ENCODE results near the gene CRK. TPM values are rescaled to one million over a fixed set of nuclear protein-coding genes. Genes with fewer than 3 reads are reported as not detected.

Gene CRK
- total RNA-seq, 2 donors from 2014 or later = 12.5 to 17.7 TPM

DNA sequence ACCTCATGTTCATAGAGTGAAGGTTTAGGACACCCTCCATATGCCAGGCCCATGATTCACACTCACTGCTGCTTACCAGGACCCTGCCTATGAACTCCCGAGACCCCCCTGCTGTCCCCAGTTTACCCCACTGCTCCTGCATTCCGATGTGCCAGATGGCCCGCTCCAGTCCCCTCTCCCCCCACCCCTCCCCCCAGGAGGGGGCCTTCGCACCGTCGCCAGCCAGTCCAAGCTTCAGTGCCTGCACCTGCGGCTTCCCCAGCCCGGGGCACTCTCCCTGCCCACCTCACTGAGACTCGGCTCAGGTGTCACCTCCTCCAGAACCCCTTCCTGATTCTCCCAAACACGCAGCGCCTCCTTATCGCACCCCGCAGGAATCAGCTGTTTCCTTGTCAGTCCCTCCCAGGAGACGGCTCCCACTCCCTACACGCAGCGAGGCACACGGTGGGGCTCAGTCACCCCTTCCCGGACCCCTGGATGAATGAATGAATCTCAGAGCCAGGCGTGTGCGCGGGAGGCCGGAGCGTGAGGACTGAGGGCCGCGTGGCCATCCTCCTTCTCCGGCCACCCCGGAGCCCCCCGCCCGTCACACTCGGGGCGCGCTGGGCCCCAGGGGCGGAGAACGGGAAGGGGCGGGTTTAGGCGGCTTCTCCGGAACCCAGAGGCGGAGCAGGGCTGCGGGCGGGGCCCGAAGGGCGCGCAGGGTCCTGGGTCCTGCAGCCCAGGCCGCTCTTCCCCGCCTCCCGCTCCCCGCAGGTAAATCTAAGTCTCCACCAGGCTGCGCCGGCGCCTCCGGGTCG, 34.8 kb upstream of the CRK start:
- H3K27ac Mint-ChIP-seq = peak overlapping the region; percentile 35 to 39
- no peaks in the 10 kb centered on the region for H3K9me3 Mint-ChIP-seq

GRCh38 chr17:1488826-1489270, 32.8 kb upstream of the CRK start:
- no peak for DNase-seq (ENCODE audit: low spot score in 2 of 2)
- no peaks in the 10 kb centered on the region for H3K9me3 Mint-ChIP-seq
- ATAC-seq = no peak
- no peak overlapping the region for H3K27ac Mint-ChIP-seq
- no peaks in the 10 kb centered on the region for H3K36me3 Mint-ChIP-seq

More for the DNA sequence above, 34.8 kb upstream of the CRK start:
- DNase-seq (ENCODE audit: low spot score in 2 of 2) = peak in 1 of 2 donors; percentile 73
- ATAC-seq = peak; percentile 68 to 78
- no peaks in the 10 kb centered on the region for H3K36me3 Mint-ChIP-seq

DNA sequence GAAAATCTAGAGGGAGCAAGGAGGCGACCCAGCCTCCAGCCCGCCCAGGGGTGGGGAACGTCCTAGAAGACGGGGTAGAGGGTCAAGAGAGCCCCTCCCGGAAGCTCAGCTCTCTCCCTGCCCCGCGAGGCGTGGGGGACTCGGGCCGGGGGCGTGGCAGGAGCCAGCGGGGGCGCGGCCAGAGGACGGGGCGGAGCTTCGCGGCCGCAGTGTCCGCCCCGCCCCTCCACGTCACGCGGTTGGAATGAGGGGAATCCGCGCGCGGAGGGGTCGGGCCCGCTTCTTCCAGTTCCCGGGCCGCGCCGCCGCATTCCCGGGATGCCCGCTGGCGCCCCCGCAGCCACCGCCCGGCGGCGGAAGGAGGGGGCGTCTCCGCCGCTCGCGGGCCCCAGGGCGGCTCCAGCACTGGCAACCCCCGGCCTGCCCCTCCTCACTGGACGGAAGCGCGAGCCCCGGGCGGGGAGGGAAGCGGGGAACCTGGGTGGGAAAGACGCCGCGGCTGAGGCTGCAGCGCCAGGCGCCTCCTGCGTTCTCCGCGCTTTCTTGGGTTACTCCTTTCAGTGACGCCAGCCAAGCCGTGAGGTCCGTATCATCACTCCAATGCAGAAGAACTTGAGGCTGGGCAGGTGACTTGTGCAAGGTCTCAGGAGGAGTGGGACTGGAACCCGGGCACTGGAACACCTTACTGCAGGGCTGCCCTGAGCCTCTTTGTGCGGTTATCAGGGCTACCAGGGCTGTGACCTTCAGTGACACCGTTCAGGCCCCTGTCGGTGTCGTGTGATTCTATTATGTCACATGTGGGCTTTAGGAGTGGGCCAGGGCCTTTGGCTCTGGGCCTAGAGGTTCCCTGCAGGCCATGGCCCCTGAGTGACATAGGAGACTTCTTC, 32.1 kb upstream of the CRK start:
- Mint-ChIP-seq H3K9me3 (no peaks in the 10 kb centered on the region), H3K36me3 (no peaks in the 10 kb centered on the region), H3K27ac (no peak overlapping the region)
- DNase-seq (ENCODE audit: low spot score in 2 of 2) = peak; percentile 65 to 72
- peak in 1 of 2 donors; percentile 39 for ATAC-seq

DNA sequence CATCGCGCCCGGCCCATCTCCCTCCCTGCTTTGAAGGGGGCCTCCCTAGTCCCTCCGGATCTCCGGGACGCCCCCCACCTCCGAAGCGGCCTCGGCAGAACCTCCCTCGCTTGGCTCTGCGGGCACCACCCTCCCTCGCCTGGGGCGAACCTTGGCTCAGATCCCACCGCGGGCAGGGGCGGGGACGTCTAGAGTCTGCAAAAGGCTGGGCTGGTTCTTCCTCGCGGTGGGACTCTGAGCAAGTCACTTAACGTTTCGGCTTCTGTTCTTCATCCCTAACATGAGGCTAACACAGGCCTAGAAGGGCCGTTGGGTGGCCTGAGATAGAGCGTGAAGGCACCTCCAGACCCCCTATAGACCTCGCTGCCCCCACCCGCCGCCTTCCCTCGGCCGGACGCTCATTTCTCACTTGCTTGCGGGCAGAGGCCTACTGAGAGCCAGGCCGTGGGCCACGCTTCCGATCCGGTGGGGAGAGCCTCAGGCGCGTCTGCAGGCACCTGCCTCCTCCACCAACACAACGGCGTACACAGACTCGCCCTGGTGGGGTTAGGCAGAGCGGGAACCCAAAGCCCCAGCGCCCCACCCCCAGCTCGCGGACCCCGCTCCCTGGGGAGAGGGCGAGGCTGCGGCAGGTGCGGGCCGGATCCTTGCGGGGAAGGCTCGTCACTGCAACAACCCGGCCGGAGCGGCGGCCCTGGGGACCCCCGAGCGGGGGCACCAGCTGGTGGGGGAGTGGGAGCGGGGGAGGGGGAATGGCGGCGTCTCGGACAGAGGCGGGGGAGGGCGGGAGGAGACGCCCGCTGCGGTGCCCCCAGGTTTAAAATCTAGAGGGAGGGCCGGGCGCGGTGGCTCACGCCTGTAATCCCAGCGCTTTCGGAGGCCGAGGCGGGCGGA, 31.0 kb upstream of the CRK start:
- ATAC-seq = peak; percentile 15 to 65

GRCh38 chr17:1485423-1486376, 29.7 kb upstream of the CRK start:
- no peak overlapping the region for H3K27ac Mint-ChIP-seq
- H3K9me3 Mint-ChIP-seq = no peaks in the 10 kb centered on the region
- DNase-seq (ENCODE audit: low spot score in 2 of 2) (peak; percentile 61 to 78), ATAC-seq (peak; percentile 57 to 62)
- H3K36me3 Mint-ChIP-seq = no peaks in the 10 kb centered on the region

More for the DNA sequence above, 31.0 kb upstream of the CRK start:
- Mint-ChIP-seq H3K27ac (peak overlapping the region in 1 of 2 donors; percentile 70), H3K36me3 (no peaks in the 10 kb centered on the region), H3K9me3 (no peaks in the 10 kb centered on the region)
- peak; percentile 58 to 87 for DNase-seq (ENCODE audit: low spot score in 2 of 2)

- no peaks in the 10 kb centered on the region for H3K36me3 Mint-ChIP-seq
- H3K9me3 Mint-ChIP-seq = no peaks in the 10 kb centered on the region
- DNase-seq (ENCODE audit: low spot score in 2 of 2) = peak in 1 of 2 donors; percentile 59
- ATAC-seq = peak; percentile 8 to 21
- H3K27ac Mint-ChIP-seq = no peak overlapping the region
These were observed 28.8 kb upstream of the CRK start for GRCh38 chr17:1484676-1485422.

- H3K27ac Mint-ChIP-seq = no peak overlapping the region
- H3K9me3 Mint-ChIP-seq = no peaks in the 10 kb centered on the region
- DNase-seq (ENCODE audit: low spot score in 2 of 2) (no peak), ATAC-seq (no peak)
- no peaks in the 10 kb centered on the region for H3K36me3 Mint-ChIP-seq
These were observed 28.1 kb upstream of the CRK start for GRCh38 chr17:1484060-1484535.

- ATAC-seq (no peak), DNase-seq (ENCODE audit: low spot score in 2 of 2) (no peak)
- Mint-ChIP-seq H3K27ac (no peak overlapping the region), H3K9me3 (no peaks in the 10 kb centered on the region), H3K36me3 (peaks cover 0 to 4% of the 10 kb centered on the region in 2 donors)
These were observed 26.6 kb upstream of the CRK start for GRCh38 chr17:1482680-1483079.

- peaks cover 0 to 4% of the 10 kb centered on the region in 2 donors for H3K36me3 Mint-ChIP-seq
- no peak overlapping the region for H3K27ac Mint-ChIP-seq
- no peak for ATAC-seq
- H3K9me3 Mint-ChIP-seq = no peaks in the 10 kb centered on the region
- no peak for DNase-seq (ENCODE audit: low spot score in 2 of 2)
These were observed 25.7 kb upstream of the CRK start for GRCh38 chr17:1481736-1482135.

GRCh38 chr17:1480747-1481465, 24.9 kb upstream of the CRK start:
- H3K27ac Mint-ChIP-seq = no peak overlapping the region
- H3K9me3 Mint-ChIP-seq = no peaks in the 10 kb centered on the region
- peaks cover 0 to 4% of the 10 kb centered on the region in 2 donors for H3K36me3 Mint-ChIP-seq
- DNase-seq (ENCODE audit: low spot score in 2 of 2) = no peak
- no peak for ATAC-seq

DNA sequence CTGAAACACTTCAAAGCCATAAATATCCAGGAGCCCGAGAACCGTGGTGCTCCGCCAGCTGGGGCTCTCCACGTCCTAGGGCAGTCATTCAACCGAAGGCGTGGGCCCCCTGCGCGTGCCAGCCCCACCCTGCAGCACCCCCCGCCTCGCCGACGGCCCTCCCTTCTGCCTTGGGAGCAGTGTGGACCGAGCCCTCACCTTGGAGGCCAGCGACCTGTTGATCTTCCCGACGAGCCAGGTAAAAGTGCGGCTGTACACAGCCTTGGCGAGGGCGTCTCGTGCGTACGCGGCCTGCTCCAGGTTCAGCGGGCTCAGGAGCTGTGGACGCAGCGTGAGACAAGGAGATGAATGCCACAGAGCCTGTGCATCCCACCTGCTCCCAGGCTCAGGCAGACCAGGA, 22.4 kb upstream of the CRK start:
- Mint-ChIP-seq H3K9me3 (no peaks in the 10 kb centered on the region), H3K36me3 (peaks cover 0 to 4% of the 10 kb centered on the region in 2 donors), H3K27ac (no peak overlapping the region)
- DNase-seq (ENCODE audit: low spot score in 2 of 2) (no peak), ATAC-seq (no peak)

DNA sequence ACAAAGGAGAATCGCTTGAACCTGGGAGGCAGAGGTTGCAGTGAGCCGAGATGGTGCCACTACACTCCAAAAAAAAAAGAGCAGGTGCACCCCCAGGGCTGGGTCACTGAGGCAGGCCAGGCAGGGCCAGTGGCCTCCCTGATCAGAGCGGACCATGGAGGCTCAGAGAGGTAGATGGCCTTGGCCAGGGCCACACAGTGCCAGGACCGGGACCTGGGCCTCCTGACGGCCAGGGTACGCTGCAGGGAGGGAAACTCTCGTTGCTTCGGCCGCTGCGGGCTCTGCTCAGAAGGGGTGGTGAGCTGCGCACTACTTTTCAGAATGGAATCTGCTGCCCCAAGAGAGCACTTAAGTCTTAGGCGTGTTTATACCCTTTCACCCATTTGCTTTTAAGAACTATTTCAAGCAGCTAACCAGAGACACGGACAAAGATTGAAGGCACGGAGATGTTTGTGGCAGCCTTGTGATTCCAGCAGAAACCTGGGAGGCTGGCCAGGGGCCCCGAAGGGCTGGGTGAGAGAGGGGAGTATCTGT, 19.4 kb upstream of the CRK start:
- no peak overlapping the region for H3K27ac Mint-ChIP-seq
- no peak for ATAC-seq
- H3K9me3 Mint-ChIP-seq = no peaks in the 10 kb centered on the region
- no peak for DNase-seq (ENCODE audit: low spot score in 2 of 2)
- peaks cover 0 to 4% of the 10 kb centered on the region in 2 donors for H3K36me3 Mint-ChIP-seq

DNA sequence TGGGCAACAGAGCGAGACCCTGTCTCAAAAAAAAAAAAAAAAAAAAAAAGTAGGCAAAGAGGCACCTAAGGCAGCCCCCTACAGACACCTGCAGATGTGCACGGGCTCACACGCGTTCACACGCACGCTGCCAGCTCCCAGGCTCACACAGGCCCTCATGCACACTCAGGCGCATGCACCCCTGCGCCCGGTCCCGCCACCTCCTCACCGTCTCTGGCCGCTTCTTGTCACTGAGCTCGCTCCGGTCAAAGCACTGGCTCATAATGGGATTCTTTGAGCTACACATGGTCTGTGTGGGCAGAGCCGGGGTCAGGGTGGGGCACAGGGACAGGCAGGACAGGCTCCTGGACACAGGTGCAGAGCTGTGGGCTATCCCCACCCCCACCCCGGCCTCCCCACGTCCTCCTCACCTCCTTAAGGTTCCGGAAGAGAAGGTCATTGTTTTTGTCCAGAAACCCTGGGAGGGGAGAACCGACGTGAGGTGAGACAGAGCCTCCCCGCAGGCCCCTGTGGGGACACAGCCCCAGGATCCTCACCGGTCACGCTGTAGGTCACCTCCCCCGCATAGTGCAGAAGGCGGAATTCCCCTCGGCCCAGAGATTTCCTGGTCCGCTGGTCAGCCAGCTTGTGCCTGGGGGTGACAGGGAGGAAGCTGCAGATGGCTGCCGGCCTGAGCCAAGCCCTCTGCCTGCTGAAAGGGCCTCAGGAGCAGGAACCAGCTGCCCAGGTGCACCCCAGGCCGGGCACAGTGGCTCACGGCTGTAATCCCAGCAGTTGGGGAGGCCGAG, 18.6 kb upstream of the CRK start:
- Mint-ChIP-seq H3K27ac (no peak overlapping the region), H3K36me3 (peaks cover under 1 to 4% of the 10 kb centered on the region in 2 donors), H3K9me3 (no peaks in the 10 kb centered on the region)
- ATAC-seq (no peak), DNase-seq (ENCODE audit: low spot score in 2 of 2) (no peak)
